ENCODE results near the gene CFAP97.

GRCh38 chr4:185151296-185151695 is 52.5 kb downstream of the CFAP97 start:
- TF ChIP-seq CTCF (conservative IDR thresholded peaks at IDR 0.05 in 1 of 2, IDR thresholded peaks at IDR 0.05 in 1 of 2; ENCODE audit: extremely low read depth in 1 of 2, insufficient read depth in 1 of 2, low read depth in 1 of 2, low read length in 2 of 2) (no peak), EZH2 (IDR thresholded peaks at IDR 0.05; ENCODE audit: borderline replicate concordance, low read length) (no peak)
